Muscle layer of colon (tissue), 2 donors: ENCODE results near the gene OPTC.

Experiments
- H3K27ac ChIP-seq: one replicate; pipeline ENCODE4 v1.7.0; 2013; ENCODE audit warnings: low read depth, mild to moderate bottlenecking, low read length, moderate library complexity
- H3K27me3 ChIP-seq, 2 donors: one replicate each; pipeline ENCODE4 v1.7.0; 2013; ENCODE audit warnings: low read length in 2 of 2, mild to moderate bottlenecking in 2 of 2; ENCODE audit not compliant: insufficient read depth in 2 of 2, control insufficient read depth in 1 of 2
- H3K36me3 ChIP-seq: one replicate; pipeline ENCODE4 v1.7.0; 2013; ENCODE audit warnings: mild to moderate bottlenecking, low read length; ENCODE audit not compliant: insufficient read depth
- H3K4me1 ChIP-seq: one replicate; pipeline ENCODE4 v1.7.0; 2013; ENCODE audit warnings: mild to moderate bottlenecking, low read length; ENCODE audit not compliant: insufficient read depth
- H3K4me3 ChIP-seq, 2 donors: one replicate each; pipeline ENCODE4 v1.7.0; 2013; ENCODE audit warnings: low read length in 2 of 2, low read depth in 1 of 2, mild to moderate bottlenecking in 1 of 2, moderate library complexity in 1 of 2
- H3K9ac ChIP-seq: one replicate; pipeline ENCODE4 v1.7.0; 2013; ENCODE audit warnings: low read length
- H3K9me3 ChIP-seq: one replicate; pipeline ENCODE4 v1.7.0; 2013; ENCODE audit warnings: mild to moderate bottlenecking, low read length
- donor health status: abdominal sarcoma.
- donor health status: Adenocarcinoma of cecum.

Gene OPTC

GRCh38 chr1:203527013-203527412 is 33.1 kb downstream of the OPTC start:
- H3K27me3 ChIP-seq: no peaks in the 10 kb centered on the region
- no peaks in the 10 kb centered on the region for H3K9me3 ChIP-seq
- peaks cover 41% of the 10 kb centered on the region for H3K4me1 ChIP-seq
- H3K27ac ChIP-seq: no peak overlapping the region
- no peak overlapping the region for H3K9ac ChIP-seq
- no peaks in the 10 kb centered on the region for H3K36me3 ChIP-seq
- no peak overlapping the region for H3K4me3 ChIP-seq

DNA sequence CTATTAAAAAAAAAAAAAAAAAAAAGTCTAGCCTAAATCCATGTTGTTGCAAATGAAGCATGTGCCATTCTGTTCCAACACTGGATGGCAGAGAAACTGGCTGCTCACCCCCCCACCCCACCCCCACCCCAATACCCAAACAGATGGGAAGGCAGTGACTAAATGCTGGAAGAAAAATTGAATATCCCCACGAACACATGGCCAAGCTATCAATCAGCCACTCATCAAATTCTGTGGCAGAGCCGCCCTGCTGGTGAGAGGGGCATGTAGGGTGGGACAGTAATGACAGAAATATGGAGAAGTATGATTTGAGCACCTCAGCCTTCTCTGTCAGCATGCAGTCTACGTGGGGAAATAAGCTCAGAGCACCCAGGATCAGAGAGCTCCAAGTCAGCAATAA is 34.1 kb downstream of the OPTC start:
- Histone ChIP-seq H3K4me1 (peaks cover 31% of the 10 kb centered on the region), H3K4me3 (no peak overlapping the region), H3K36me3 (no peaks in the 10 kb centered on the region), H3K9ac (no peak overlapping the region), H3K27ac (no peak overlapping the region), H3K9me3 (no peaks in the 10 kb centered on the region), H3K27me3 (no peaks in the 10 kb centered on the region)

- Histone ChIP-seq H3K4me3 (no peak overlapping the region), H3K27ac (no peak overlapping the region), H3K9me3 (no peaks in the 10 kb centered on the region), H3K9ac (no peak overlapping the region), H3K36me3 (no peaks in the 10 kb centered on the region), H3K4me1 (peaks cover 40% of the 10 kb centered on the region), H3K27me3 (no peaks in the 10 kb centered on the region)
Measured at GRCh38 chr1:203528976-203529835, 35.3 kb downstream of the OPTC start.

DNA sequence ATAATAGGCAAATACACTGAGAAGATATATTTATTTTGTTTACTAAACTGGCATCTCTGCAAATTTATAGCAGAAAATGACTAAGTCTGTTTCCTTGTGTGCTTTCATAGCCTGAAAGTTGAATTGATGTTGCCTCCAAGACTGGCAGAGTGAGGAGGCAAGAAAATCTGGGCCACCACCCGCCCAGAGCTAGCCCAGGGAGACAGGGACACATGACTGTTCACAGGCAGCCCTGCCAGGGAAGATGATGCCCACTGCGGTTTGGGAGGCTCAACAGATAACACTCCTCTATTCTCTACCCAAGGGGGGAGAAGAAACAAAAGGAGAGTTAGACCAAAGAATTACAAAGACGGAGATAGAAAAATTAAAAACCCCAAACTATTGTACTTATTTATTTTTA is 37.1 kb downstream of the OPTC start:
- Histone ChIP-seq H3K36me3 (no peaks in the 10 kb centered on the region), H3K27me3 (no peaks in the 10 kb centered on the region), H3K4me3 (no peak overlapping the region), H3K27ac (no peak overlapping the region), H3K4me1 (peaks cover 41% of the 10 kb centered on the region), H3K9me3 (no peaks in the 10 kb centered on the region), H3K9ac (no peak overlapping the region)

DNA sequence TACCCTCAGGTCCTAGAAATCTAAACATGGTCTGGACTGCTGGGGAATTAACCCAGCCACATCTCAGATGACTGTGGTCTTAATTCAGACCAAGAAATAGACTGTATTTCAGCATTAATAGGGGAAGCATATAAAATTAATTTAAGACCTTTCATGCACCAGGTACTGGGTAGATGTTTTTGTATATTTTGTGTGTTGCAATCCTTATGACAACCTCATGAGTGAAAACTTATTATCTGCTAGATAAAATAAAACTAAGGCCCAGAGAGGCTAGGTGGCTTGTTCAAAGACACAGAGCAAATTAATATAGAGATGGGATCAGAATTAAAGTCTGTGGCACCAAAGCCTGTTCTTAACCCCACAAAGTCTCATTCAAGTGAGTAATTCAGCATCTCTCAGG is 40.1 kb downstream of the OPTC start:
- H3K9ac ChIP-seq: no peak overlapping the region
- H3K4me3 ChIP-seq: peak overlapping the region in 1 of 2 donors; percentile 10
- no peaks in the 10 kb centered on the region for H3K36me3 ChIP-seq
- H3K27ac ChIP-seq: peak overlapping the region; percentile 86
- no peaks in the 10 kb centered on the region for H3K9me3 ChIP-seq
- H3K27me3 ChIP-seq: no peaks in the 10 kb centered on the region
- peaks cover 45% of the 10 kb centered on the region for H3K4me1 ChIP-seq

- Histone ChIP-seq H3K4me1 (peaks cover 45% of the 10 kb centered on the region), H3K9me3 (no peaks in the 10 kb centered on the region), H3K4me3 (peak overlapping the region in 1 of 2 donors; percentile 10), H3K9ac (no peak overlapping the region), H3K27ac (peak overlapping the region; percentile 86), H3K27me3 (no peaks in the 10 kb centered on the region), H3K36me3 (no peaks in the 10 kb centered on the region)
Measured at GRCh38 chr1:203534526-203534925, 40.6 kb downstream of the OPTC start.

DNA sequence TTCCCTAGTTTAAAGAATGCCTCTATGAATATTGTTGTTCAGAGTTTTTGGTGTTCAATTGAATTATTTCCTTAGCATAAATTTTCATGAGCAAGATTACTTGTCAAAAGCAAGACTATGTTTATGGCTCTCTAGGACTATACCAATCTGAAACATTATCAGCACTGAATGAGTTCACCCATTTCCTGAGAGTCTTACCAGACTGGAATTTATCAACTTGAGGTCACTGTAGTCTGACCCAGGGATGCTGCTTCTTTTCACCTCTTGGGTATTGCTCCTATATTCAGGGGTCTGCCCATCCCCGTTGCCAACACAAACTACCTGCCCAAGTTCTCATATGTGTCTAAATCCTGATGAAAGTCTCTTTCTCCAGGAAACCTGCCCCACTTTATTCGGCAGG is 42.6 kb downstream of the OPTC start:
- Histone ChIP-seq H3K9me3 (no peaks in the 10 kb centered on the region), H3K4me3 (no peak overlapping the region), H3K9ac (no peak overlapping the region), H3K4me1 (peaks cover 41% of the 10 kb centered on the region), H3K27ac (no peak overlapping the region), H3K36me3 (no peaks in the 10 kb centered on the region), H3K27me3 (no peaks in the 10 kb centered on the region)

GRCh38 chr1:203536980-203537455 is 43.1 kb downstream of the OPTC start:
- H3K36me3 ChIP-seq: no peaks in the 10 kb centered on the region
- H3K27ac ChIP-seq: peak overlapping the region; percentile 59
- H3K4me3 ChIP-seq: no peak overlapping the region
- no peaks in the 10 kb centered on the region for H3K9me3 ChIP-seq
- no peak overlapping the region for H3K9ac ChIP-seq
- H3K4me1 ChIP-seq: peaks cover 41% of the 10 kb centered on the region
- no peaks in the 10 kb centered on the region for H3K27me3 ChIP-seq

DNA sequence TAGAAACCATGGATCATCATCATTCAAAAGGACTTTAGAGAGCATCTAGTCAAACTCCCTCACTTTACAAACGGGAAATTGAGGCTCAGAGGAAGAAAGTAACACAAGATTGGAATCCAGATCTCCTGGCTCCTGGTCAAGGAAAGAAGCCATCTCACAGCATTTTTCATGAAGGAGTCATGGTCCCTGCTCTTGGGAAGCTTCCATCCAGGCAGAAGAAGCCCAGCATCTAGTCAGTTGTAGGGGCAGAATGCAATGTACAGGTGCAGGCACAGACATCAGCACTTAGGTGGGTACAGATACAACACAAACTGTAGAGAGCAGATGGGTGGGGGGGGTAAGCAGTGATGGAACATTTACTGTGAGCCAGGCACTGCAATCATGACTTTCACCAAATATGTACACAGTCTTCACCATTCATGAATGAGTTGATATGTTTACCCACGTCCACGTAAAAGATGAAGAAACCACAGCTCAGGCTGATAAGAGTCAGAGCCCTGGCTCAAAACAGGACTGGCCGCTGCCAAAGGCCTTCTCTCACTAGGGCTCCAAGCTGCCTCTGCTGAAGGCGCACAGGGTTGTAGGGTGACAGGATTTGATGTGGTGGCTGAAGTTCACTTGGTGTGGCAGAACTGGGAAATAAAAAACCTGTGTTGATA is 44.0 kb downstream of the OPTC start:
- no peaks in the 10 kb centered on the region for H3K27me3 ChIP-seq
- no peak overlapping the region for H3K9ac ChIP-seq
- no peaks in the 10 kb centered on the region for H3K36me3 ChIP-seq
- peaks cover 41% of the 10 kb centered on the region for H3K4me1 ChIP-seq
- no peak overlapping the region for H3K4me3 ChIP-seq
- H3K9me3 ChIP-seq: no peaks in the 10 kb centered on the region
- H3K27ac ChIP-seq: peak overlapping the region; percentile 59

DNA sequence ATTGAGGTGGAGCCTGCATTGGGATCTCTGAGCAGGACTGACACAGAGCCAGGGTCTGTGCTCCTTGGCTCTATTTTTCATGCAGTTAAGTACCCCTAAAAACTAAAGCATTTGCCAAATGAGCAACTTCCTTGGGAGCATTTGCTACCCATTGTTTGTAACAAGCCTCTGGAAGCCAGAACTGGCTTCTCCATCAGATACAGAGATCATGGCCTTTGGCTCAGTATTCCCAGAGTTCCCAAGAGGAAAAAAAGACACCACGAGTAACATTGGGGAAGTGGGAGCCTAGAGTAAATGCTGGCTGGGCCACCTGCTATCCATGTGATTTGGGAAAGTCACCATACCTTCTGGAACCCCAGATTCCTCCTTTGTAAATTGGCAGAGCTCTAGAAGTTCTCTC is 44.8 kb downstream of the OPTC start:
- H3K27ac ChIP-seq: peak overlapping the region; percentile 12
- no peak overlapping the region for H3K4me3 ChIP-seq

DNA sequence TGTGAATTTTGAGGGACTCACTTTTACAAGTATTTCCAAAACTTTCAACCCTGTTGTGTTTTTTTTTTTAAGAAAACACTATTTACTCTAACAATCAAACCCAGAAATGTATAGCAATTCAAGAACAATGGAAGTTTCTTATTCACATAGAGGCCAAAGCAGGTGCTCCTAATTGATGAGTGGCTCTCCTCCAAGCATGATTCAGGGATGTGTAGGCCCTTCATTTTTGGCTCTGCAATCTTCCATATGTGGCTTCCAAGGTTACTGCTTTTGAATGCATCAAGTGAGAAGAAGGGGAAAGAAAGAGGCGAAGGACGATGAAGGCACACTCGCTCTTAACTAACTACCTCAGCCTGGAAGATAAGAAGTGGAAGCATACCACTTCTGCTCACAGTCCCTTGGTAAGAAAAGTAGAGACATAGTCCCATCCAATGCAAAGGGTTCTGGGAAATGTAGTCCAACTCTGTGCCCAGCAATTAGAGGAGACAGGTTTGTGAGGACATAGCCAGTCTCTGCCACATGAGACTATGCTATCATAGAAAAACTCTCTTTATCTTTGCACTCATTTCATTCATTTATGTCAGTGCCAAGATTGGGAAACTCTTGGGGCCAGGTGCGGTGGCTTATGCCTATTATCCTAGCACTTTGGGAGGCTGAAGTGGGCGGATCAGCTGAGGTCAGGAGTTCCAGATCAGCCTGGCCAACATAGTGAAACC is 46.0 kb downstream of the OPTC start:
- peaks cover 33% of the 10 kb centered on the region for H3K4me1 ChIP-seq

More for the DNA sequence above, 44.8 kb downstream of the OPTC start:
- H3K9ac ChIP-seq: no peak overlapping the region
- peaks cover 35% of the 10 kb centered on the region for H3K4me1 ChIP-seq
- H3K9me3 ChIP-seq: no peaks in the 10 kb centered on the region
- no peaks in the 10 kb centered on the region for H3K27me3 ChIP-seq
- H3K36me3 ChIP-seq: no peaks in the 10 kb centered on the region

More for the DNA sequence above, 46.0 kb downstream of the OPTC start:
- Histone ChIP-seq H3K9me3 (no peaks in the 10 kb centered on the region), H3K4me3 (no peak overlapping the region), H3K9ac (no peak overlapping the region), H3K27ac (no peak overlapping the region), H3K36me3 (no peaks in the 10 kb centered on the region), H3K27me3 (no peaks in the 10 kb centered on the region)
